GM12872 (cell line): ENCODE data around the gene PCNX2.

Experiments used
- TF ChIP-seq, protein P1 (sequence below): IDR thresholded peaks from 3 replicates; pipeline ENCODE4 v1.5.1; 2011; ENCODE audit warnings: low read depth, mild to moderate bottlenecking, low read length, moderate library complexity; ENCODE audit not compliant: insufficient read depth

PCNX2 gene

DNA sequence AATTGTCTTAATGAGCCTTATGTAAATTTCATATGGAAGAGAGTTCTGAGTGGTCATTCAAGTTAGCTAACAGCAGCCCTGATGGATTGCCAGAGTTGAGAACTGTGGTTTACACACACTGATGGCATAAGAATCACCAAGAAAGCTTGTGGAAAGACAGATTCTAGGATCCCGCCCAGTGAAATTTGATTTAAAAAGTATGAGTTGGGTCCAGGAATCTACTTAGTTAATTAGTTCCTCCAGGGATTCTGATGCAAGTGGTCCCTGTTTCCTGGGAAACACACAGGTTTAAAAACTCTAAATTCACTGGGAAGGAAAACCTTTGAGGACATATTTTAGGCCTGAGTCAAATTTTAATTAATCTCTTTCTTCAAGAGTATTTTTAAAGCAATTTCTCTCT, 200.8 kb downstream of the PCNX2 start:
- TF ChIP-seq, protein P1, sequence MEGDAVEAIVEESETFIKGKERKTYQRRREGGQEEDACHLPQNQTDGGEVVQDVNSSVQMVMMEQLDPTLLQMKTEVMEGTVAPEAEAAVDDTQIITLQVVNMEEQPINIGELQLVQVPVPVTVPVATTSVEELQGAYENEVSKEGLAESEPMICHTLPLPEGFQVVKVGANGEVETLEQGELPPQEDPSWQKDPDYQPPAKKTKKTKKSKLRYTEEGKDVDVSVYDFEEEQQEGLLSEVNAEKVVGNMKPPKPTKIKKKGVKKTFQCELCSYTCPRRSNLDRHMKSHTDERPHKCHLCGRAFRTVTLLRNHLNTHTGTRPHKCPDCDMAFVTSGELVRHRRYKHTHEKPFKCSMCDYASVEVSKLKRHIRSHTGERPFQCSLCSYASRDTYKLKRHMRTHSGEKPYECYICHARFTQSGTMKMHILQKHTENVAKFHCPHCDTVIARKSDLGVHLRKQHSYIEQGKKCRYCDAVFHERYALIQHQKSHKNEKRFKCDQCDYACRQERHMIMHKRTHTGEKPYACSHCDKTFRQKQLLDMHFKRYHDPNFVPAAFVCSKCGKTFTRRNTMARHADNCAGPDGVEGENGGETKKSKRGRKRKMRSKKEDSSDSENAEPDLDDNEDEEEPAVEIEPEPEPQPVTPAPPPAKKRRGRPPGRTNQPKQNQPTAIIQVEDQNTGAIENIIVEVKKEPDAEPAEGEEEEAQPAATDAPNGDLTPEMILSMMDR: no peak

GRCh38 chr1:233094269-233094668, 201.3 kb downstream of the PCNX2 start:
- TF ChIP-seq, protein P1: no peak

GRCh38 chr1:233090746-233091494, 204.6 kb downstream of the PCNX2 start:
- TF ChIP-seq, protein P1: no peak

DNA sequence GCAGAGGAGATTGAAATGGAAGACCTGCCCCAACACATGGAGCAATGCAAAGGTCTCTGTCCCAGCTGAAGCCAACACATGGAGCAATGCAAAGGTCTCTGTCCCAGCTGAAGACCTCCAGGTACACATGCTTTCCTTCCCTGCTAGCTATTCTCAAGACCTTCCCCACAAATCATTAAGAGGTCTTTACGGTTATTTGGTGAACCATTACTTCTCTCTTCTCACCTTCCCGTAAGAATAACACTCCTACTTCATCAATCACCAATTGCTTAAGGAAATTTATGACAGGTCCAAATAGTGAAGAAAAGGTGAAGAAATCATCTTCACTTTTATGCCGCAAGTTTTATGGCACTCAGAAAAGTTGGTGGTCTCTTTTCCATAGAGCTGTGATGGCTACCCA, 206.3 kb downstream of the PCNX2 start:
- TF ChIP-seq, protein P1: no peak

- TF ChIP-seq, protein P1: no peak
Observed at GRCh38 chr1:233088613-233089012, 206.9 kb downstream of the PCNX2 start.

DNA sequence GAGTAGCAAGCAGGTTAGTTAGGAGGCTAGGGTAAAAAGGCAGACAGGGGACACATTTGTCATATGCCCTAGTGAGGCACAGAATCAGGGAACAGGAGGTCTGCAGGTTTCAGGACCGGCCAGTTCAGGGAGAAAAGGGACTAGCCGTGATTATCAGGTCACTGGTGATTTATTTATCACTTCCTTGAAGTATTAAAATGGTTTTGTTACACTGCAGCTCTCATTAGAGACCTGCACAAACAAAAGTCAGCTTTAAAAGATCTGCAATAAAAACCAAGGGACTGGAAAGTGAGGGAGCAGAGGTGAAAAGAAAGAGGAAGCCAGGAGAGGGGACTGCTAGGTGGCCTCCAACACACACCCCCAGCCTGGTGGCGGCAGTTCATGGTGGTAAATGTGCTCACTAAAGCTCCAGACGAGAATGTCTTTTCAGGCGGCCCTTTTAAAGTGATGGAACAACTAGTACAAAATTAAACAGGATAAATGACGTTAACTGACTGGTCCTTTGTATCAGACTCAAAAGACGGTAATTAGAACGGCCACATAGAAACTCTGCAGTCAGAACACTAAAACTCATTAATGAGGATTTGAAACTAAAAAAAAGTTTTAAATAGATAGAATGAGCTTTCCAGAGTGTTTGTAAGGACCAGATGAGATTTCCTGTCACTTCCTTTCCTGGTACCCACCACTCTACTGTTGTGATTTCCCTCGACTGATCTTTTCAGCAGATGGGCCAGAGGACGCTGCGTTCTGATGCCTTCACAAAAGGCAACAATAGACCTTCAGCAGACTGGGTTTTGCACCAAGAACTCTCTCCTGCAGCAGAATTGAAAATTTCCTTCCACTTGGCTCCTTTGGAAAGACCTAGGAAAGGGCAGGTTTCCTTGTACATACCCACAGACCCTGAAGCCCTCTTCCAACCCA, 208.3 kb downstream of the PCNX2 start:
- TF ChIP-seq, protein P1: no peak

DNA sequence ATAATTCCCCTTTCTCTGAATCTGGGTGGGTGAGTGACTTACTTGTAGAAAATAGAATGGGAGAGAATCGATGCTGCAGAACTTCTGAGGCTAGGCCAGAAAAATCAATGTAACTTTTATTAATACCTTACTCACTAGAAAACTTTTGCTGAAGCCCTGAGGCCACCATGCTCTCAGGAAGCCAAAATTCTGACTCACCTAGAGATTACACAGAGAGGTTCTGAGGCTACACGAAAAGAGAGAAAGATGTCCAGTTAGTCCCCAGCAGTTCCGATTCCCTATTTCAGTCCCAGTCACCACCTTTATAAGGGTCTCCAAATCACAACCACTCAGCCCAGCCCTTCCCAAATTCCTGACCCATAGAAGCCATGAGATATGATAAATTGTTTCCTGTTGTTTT, 210.0 kb downstream of the PCNX2 start:
- TF ChIP-seq, protein P1: no peak
